Mesothelial cell of epicardium (in vitro differentiated cells): ENCODE data around the gene POMGNT1. TPM values are rescaled to one million over a fixed set of nuclear protein-coding genes. Genes with fewer than 3 reads are reported as not detected.

Experiments
- DNase-seq, 2 experiments: peaks; one replicate each; pipeline ENCODE4 v3.0.0; 2021; ENCODE audit warnings: low spot score in 2 of 2; ENCODE audit not compliant: unreplicated experiment in 2 of 2
- H3K27ac Mint-ChIP-seq: 2 replicates; pipeline ENCODE4 v1.8.0; 2021; ENCODE audit warnings: mixed read lengths
- H3K27me3 Mint-ChIP-seq: 2 replicates; pipeline ENCODE4 v1.8.0; 2021; ENCODE audit warnings: low read depth, mixed read lengths
- H3K36me3 Mint-ChIP-seq: 2 replicates; pipeline ENCODE4 v1.8.0; 2021; ENCODE audit warnings: mixed read lengths
- H3K4me1 Mint-ChIP-seq: 2 replicates; pipeline ENCODE4 v1.8.0; 2021; ENCODE audit warnings: mixed read lengths
- H3K4me3 Mint-ChIP-seq: 2 replicates; pipeline ENCODE4 v1.8.0; 2021; ENCODE audit warnings: mild to moderate bottlenecking, moderate library complexity, mixed read lengths
- H3K9me3 Mint-ChIP-seq: 2 replicates; pipeline ENCODE4 v1.8.0; 2021; ENCODE audit warnings: mixed read lengths
- CTCF ChIP-seq: fragments of 200-600 bp; sonication (generic); IDR thresholded peaks from one replicate; pipeline ENCODE4 v1.5.0; 2021; ENCODE audit warnings: antibody characterized with exemption; ENCODE audit not compliant: unreplicated experiment
- total RNA-seq: library from RNA; stranded (reverse); gene quantifications from 3 replicates; pipeline ENCODE4 v1.2.1, GENCODE V29; 2021

The POMGNT1 gene
- total RNA-seq, 1 donor from 2014 or later = 87.1 TPM

GRCh38 chr1:46221749-46222148 is 23.5 kb upstream of the POMGNT1 start:
- no peak for DNase-seq
- Mint-ChIP-seq H3K4me3 (no peak overlapping the region), H3K27ac (no peak overlapping the region), H3K27me3 (no peaks in the 10 kb centered on the region), H3K36me3 (no peaks in the 10 kb centered on the region), H3K9me3 (no peaks in the 10 kb centered on the region), H3K4me1 (peaks cover 7% of the 10 kb centered on the region)
- TF ChIP-seq CTCF = no peak

DNA sequence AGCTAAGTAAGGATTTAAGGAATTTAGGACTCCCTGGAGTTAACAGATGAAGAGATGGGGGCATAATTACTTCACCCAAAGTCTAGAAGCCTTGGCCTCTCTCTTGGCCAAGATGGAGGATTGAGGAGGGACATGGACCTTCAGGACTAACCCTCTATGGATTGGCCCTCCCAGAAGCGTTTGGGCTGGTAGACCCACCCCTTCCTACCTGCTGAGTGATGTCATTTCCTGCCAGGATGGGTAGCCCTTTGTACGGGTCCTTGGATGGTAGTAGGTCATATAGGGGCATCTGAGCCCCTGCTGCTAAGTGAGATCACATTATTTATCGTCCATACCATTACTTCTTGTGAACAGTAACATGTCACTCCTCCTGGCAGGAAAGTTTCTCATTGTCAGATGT is 22.6 kb upstream of the POMGNT1 start:
- no peak overlapping the region for H3K4me3 Mint-ChIP-seq

DNA sequence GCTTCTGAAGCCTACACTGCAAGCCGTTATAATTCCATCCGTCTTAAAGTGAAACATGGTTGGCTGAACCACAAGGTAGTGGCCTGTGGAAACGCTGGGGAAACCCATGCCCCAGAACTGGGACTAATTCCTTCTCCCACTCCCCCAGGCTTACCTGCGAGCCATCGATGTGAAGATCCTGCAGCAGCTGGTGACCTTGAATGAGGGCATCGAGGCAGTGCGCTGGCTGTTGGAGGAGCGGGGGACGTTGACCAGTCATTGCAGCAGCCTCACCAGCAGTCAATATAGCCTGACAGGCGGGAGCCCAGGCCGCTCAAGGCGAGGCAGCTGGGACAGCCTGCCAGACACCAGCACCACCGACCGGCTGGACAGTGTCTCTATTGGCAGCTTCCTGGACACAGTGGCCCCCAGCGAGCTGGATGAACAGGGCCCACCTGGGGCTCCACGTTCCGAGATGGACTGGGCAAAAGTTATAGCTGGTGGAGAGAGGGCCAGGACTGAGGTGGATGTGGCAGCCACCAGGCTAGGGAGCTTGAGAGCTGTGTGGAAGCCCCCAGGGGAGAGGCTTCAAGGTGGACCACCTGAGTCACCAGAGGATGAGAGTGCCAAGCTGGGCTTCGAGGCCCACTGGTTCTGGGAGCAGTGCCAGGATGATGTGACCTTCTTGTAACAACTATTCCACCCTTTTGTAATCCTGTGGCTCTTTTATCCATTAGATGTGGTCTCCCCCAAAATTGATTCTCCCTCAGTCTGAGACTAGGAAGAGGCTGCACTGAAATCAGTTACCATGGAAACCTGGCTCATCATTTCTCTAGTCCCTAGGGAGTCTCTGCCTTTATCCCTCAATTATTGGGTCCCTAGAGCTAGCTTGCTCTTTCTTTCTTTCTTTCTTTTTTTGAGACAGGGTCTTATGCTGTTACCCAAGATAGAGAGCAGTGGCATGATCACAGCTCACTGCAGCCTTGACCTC is 21.6 kb upstream of the POMGNT1 start:
- peaks cover 2% of the 10 kb centered on the region for H3K36me3 Mint-ChIP-seq

More for the DNA sequence above, 22.6 kb upstream of the POMGNT1 start:
- peaks cover 7% of the 10 kb centered on the region for H3K4me1 Mint-ChIP-seq
- no peak for TF ChIP-seq CTCF
- no peaks in the 10 kb centered on the region for H3K9me3 Mint-ChIP-seq
- DNase-seq = no peak
- H3K27ac Mint-ChIP-seq = no peak overlapping the region
- H3K27me3 Mint-ChIP-seq = no peaks in the 10 kb centered on the region
- no peaks in the 10 kb centered on the region for H3K36me3 Mint-ChIP-seq

DNA sequence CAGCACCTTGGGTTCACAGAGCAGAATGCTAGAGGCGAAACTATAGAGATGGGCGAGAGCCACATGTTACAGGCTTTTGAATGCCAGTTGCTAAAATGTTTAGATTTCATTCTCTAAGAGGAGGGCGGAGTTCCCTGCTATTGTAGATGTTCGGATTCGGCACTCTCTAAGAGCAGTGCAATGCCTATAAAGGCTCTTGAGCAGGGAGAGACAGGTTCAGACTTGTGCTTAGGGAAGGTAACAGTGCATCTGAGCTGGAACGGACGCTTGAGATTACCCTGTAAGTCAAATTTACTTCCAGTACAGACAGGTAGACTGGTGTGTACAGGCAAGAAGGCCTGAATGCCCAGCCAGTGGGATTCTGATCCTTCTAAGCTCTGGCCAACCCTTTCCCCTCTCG is 20.2 kb upstream of the POMGNT1 start:
- Mint-ChIP-seq H3K27me3 (no peaks in the 10 kb centered on the region), H3K9me3 (peaks cover 4% of the 10 kb centered on the region), H3K36me3 (peaks cover 2% of the 10 kb centered on the region), H3K27ac (peak overlapping the region; percentile 88), H3K4me1 (peaks cover 5% of the 10 kb centered on the region), H3K4me3 (no peak overlapping the region)
- DNase-seq = no peak
- TF ChIP-seq CTCF = no peak

More for the DNA sequence above, 21.6 kb upstream of the POMGNT1 start:
- Mint-ChIP-seq H3K4me3 (no peak overlapping the region), H3K4me1 (peaks cover 7% of the 10 kb centered on the region), H3K27ac (no peak overlapping the region), H3K27me3 (no peaks in the 10 kb centered on the region), H3K9me3 (peaks cover 4% of the 10 kb centered on the region)
- TF ChIP-seq CTCF = no peak
- DNase-seq = no peak

GRCh38 chr1:46215504-46215903 is 17.3 kb upstream of the POMGNT1 start:
- DNase-seq = no peak
- no peak overlapping the region for H3K4me3 Mint-ChIP-seq
- no peak overlapping the region for H3K27ac Mint-ChIP-seq
- peaks cover 10% of the 10 kb centered on the region for H3K4me1 Mint-ChIP-seq
- no peaks in the 10 kb centered on the region for H3K27me3 Mint-ChIP-seq
- H3K36me3 Mint-ChIP-seq = peaks cover 2% of the 10 kb centered on the region
- H3K9me3 Mint-ChIP-seq = peaks cover 4% of the 10 kb centered on the region
- TF ChIP-seq CTCF = no peak
